ENCODE measurements around the gene ZCCHC7. TPM values are rescaled to one million over a fixed set of nuclear protein-coding genes. Genes with fewer than 3 reads are reported as not detected.
"Not testable (repeated sequence)": the region's sequence is repeated elsewhere in the genome, so short reads cannot be mapped to it uniquely, and the experiment has no call there.

Gene ZCCHC7
- total RNA-seq, 1 donor from 2014 or later: 34.2 TPM

DNA sequence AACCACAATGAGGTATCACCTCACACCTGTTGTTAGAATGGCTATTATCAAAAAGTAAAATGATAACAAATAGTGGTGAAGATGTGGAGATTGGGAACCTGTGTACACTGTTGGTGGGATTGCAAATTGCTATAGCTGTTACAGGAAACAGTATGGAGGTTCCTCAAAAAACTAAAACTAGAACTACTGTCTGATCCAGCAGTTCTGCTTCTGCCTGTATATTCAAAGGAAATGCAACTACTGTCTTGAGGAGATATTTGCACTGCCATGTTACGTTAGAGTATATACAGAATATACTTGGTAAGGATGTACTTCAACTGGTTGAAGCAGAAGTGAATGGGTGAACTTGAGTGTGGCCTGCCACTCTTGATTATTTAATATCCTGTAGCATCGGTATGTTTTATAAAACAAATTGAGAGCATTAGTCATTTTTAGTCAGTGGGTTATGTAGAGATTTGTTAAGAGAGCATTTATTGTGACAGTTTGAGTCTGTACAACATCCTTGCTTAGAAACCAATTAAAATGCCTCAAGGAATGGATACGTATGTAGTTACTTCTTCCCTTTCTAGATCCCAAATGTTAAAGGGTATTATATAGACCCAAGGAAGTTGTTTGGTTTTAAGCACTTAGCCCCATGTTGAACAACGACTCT, 37.5 kb downstream of the ZCCHC7 start:
- intact Hi-C loops (cut with DNase I): no loop called here
- ATAC-seq (no peak), DNase-seq (ENCODE audit: low spot score) (no peak)

DNA sequence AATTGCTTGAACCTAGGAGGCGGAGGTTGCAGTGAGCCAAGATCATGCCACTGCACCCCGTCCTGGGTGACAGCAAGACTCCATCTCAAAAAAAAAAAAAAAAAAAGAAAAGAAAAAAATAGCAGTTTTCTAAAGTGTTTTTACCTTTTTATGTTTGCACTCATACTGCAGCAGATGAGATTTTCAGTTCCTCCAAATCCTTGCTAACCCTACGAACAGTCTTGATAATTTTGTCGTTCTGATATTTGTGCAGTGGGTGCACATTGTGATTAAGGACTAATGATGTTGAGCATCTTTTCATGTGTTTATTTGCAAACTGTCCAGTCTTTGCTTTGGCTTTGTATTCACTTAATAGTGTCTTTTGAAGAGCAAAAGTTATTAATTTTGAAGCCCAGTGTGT, 42.9 kb downstream of the ZCCHC7 start:
- intact Hi-C loops (cut with DNase I): no loop called here
- ATAC-seq (no peak), DNase-seq (ENCODE audit: low spot score) (no peak)

DNA sequence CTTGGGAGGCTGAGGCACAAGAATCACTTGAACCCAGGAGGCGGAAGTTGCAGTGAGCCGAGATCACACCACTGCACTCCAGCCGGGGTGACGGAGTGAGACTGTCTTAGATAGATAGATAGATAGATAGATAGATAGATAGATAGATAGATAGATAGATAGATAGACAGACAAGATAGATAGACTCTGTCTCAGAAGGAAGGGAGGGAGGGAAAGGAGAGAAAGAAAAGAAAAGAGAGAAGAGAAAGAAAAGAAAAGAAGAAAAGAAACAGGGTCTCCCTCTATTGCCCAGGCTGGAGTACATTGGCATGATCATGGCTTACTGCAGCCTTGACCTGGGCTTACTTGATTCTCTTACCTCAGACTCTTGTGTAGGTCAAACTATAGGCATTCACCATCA, 44.0 kb downstream of the ZCCHC7 start:
- intact Hi-C loops (cut with DNase I); DNase-seq (ENCODE audit: low spot score): not testable (repeated sequence)

DNA sequence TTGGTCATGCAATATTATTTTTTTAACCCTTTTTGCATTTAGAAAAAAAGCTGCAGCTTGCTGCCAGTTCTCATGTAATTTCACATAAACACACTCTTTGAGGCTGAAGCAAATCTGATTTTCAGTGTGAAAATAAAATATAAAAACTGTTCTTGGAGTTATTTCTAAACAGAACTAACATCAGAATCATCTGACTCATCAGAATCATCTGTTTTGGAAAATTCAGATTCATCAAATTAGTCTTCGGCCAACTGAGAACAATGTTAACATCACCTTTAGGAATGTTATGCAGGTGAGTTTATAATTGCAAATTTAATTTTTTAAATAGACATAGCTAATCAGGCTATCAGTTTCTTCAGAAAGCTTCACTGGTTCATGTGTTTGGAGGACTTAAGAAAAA, 45.3 kb downstream of the ZCCHC7 start:
- ATAC-seq: no peak
- intact Hi-C loops (cut with DNase I): no loop called here
- no peak for DNase-seq (ENCODE audit: low spot score)

More for the DNA sequence above, 44.0 kb downstream of the ZCCHC7 start:
- ATAC-seq: not testable (repeated sequence)

DNA sequence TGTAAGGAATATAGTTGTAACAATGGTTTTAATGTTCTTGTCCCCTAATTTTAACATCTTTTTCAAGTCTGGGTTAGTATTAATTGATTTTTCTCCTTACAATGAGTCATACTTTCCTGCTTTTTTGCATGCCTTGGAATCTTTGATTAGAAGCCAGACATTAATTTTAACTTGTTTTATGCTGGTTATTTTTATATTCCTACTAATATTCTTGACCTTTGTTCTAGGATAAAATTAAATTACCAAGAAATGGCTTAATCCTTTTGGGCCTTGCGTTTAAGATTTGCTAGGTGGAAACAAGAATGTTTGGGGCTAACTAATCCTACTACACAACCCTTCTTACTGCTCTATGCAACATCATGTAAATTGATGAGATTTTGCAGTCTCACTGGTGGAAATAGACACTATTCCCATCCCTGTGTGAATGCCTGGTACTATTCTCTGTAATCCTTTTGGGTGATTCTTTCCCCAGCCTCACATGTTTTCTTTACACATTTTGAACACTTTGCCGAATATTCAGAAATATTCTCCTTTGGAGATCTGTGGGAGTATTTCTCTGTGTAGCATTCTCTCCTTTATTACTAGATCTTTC, 47.2 kb downstream of the ZCCHC7 start:
- ATAC-seq: no peak
- DNase-seq (ENCODE audit: low spot score): no peak
- intact Hi-C loops (cut with DNase I): no loop called here

DNA sequence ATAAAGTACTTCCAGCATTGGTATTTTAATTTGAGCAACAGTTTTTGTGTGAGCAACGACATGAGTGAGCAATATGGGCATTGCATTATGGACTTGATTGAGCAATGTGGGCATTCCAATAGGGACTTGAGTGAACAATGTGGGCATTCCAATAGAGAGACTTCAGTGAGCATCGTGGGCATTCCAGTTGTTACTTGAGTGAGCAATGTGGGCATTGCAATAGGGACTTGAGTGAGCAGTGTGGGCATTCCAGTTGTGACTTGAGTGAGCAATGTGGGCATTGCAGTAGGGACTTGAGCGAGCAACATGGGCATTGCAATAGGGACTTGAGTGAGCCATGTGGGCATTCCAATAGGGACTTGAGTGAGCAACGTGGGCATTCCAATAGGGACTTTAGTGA, 52.2 kb downstream of the ZCCHC7 start:
- DNase-seq (ENCODE audit: low spot score) (no peak), ATAC-seq (no peak)
- intact Hi-C loops (cut with DNase I): no loop called here

DNA sequence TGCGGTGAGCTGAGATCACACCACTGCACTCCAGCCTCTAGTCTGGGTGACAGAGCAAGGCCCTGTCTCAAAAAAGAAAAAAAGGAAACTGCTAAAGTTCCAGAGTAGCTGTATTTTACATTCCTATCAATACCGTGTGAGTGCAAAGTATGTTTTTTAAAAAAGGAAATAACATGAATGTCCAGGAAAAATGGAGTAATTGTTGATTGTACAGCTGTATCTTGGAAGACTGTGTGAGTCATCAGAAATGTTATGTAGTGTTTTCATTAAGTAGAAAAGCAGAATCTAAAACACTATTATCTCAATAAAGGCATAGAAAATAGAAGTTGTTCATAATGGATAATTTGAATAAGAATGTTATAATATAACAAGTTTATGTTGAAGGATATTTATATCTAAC, 53.9 kb downstream of the ZCCHC7 start:
- DNase-seq (ENCODE audit: low spot score): no peak
- no peak for ATAC-seq
- intact Hi-C loops (cut with DNase I): no loop called here

DNA sequence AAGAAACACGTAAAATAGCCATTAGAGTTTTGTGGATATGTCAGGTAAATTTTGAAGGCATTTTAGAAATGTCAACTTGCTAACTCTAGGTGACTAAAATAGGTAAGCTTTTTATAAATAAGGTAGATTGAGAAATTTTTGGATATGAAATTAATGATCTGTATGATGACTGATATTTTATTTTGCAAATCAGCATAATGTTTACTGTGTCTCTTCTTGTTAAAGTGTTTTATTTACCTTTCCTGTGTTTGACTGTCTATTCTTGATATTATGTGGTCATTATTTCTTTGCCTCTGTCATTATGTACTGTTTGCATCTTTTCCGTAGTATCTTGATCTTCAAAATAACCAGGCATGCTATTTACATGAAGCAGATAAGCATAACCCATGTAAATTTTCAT, 58.4 kb downstream of the ZCCHC7 start:
- intact Hi-C loops (cut with DNase I): no loop called here
- ATAC-seq (no peak), DNase-seq (ENCODE audit: low spot score) (no peak)

DNA sequence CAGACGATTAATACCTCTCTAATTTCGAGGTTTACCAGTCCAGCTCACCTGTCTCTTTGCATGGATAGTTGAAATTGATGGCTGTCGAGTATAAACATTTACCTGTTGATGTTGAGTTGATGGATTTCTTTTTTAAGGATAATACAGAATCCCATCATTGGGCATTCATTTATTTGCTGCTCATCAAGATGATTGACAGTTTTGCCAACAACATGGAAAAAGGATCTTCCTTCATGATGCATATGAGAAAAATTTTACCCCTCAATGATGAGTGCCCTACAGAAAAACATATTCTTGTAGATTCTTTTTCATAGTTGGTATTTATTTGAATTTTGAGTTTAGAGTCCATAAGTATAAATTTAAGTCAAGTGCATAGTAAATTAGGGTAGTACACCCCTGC, 59.2 kb downstream of the ZCCHC7 start:
- DNase-seq (ENCODE audit: low spot score) (no peak), ATAC-seq (no peak)
- intact Hi-C loops (cut with DNase I): no loop called here

DNA sequence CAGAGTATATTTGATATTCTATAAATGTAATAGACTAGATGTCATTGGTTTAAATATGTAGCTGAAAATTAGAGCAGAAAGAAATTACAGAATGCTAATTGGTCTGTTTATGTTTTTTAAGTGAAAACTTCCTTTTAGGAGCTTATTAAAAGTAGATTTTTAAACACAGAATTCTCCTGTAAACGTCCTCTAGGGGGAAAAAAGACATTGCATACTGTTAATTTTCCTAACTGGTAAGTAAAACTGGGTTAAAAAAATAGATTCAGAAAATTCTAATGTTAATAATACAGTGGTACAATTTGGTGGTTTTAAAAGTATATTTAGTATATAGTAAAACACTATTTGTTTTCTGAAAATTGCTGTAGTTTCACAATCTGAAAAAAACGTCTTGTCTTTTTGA, 59.8 kb downstream of the ZCCHC7 start:
- intact Hi-C loops (cut with DNase I): no loop called here
- ATAC-seq (no peak), DNase-seq (ENCODE audit: low spot score) (no peak)

DNA sequence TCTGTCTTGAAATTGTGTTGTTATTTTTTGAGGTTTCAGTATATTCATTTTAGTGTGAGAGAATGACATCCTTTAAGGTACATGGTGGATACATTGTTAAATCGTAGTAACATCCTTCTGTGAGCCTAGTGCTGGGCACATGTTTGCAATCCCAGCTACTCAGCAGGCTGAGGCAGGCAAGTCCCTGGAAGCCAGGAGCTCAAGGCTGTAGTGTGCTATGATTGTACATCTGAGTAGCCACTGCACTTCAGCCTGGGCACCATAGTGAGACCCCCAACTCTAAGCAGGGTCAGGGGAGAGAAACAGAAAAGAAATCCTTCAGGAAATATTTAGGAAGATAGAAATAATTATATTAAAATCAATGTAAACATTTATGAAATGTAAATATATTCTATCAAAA, 62.3 kb downstream of the ZCCHC7 start:
- no peak for ATAC-seq

DNA sequence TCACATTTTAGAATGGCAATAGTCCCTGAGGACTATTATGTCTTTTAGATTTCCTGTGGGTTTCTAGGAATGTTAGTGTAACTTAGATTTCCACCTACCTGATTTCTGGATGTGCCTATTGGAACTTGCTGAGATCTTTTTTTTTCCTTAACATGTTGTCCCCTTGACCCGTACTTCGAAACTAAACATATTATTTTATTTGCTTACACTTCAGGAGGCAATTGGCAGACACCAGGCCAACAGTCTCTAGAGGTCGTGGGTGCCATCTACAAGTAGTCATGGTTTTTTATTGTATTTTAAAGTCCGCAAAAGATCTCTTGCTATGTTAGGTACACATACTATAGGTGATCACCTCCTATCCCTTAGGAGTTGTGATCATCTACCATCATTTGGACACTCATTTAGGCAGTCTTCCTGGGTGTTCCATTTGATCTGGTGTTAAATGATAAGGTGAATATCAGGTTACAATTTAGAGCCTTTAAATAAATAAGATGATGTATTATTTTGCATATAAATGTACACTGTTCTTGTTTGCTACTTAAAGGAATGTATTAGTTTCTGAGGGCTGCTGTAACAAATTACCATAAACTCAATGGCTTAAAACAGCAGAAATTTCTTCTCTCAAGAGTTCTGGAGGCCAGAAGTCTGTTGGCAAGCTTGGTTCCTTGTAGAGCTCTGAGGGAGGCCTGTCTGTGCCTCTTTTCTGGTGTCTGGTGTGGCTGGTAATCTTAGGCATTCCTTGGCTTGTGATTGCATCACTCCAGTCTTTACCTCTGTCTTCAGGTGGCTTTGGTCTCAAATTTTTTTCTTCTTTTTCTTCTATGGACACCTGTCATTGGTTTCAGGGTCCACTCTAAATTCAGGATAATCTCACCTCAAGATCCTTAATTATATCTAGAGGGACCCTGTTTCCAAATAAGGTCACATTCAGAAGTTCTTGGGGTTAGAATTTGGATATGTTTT, 64.8 kb downstream of the ZCCHC7 start:
- DNase-seq (ENCODE audit: low spot score): no peak
- ATAC-seq: no peak
- intact Hi-C loops (cut with DNase I): no loop called here

More for the DNA sequence above, 62.3 kb downstream of the ZCCHC7 start:
- intact Hi-C loops (cut with DNase I): no loop called here
- DNase-seq (ENCODE audit: low spot score): no peak

DNA sequence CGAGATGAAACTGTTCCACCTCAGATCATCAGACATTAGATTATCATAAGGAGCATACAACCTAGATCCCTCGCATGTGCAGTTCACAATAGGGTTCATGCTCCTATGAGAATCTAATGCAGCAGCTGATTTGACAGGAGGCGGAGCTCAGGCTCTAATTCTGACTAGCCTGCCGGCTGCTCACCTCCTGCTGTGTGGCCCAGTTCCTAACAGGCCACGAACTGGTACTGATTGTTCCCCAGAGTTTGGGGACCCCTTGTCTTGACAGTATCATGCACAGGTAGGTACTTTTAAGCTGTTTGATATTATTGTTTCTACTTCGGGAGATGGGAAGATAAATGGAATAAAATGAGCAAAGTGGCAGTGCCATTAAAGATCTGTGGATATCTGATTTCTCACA, 66.9 kb downstream of the ZCCHC7 start:
- ATAC-seq: no peak
- DNase-seq (ENCODE audit: low spot score): no peak
- intact Hi-C loops (cut with DNase I): no loop called here

DNA sequence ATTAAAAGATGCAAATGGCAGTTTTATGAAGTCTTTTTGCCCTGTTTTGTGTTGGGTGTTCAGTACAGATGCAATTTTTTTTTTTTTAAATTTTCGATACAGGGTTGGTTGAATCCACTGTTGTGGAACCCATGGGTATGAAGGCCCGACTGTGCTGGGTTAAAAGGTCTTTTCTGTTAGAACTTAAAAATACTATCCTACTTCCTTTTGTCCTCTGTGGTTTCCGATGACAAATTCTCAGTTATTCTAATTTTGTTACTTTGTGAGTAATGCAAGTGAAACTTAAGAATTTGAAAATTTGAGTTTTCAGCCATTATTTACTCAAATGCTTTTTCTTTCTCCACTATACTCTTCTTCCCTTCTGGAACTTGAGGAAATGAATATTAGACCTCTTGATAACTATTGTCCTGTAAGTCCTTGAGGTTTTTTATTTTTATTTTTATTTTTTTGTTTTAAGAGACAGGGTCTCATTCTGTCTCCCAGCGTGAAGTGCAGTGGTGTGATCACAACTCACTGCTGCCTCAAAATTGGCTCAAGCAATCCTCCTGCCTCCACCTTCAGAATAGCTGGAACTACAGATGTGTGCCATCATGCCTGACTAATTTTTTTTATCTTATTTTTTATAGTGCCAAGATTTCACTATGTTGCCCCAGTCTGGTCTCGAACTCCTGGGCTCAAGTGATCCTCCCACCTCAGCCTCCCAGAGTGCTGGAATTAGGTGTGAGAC, 67.5 kb downstream of the ZCCHC7 start:
- ATAC-seq: no peak
- intact Hi-C loops (cut with DNase I): no loop called here
- no peak for DNase-seq (ENCODE audit: low spot score)

DNA sequence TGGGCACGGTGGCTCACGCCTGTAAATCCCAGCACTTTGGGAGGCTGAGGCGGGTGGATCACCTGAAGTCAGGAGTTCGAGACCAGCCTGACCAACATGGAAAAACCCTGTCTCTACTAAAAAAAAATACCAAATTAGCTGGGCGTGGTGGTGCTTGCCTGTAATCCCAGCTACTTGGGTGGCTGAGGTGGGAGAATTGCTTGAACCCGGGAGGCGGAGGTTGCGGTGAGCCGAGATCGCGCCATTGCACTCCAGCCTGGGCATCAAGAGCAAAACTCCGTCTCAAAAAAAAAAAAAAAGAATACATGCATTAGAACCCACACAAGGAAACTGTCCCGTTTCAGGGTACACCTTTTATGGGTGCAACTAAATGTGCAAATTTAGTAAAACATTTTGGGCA, 70.4 kb downstream of the ZCCHC7 start:
- intact Hi-C loops (cut with DNase I); ATAC-seq; DNase-seq (ENCODE audit: low spot score): not testable (repeated sequence)

DNA sequence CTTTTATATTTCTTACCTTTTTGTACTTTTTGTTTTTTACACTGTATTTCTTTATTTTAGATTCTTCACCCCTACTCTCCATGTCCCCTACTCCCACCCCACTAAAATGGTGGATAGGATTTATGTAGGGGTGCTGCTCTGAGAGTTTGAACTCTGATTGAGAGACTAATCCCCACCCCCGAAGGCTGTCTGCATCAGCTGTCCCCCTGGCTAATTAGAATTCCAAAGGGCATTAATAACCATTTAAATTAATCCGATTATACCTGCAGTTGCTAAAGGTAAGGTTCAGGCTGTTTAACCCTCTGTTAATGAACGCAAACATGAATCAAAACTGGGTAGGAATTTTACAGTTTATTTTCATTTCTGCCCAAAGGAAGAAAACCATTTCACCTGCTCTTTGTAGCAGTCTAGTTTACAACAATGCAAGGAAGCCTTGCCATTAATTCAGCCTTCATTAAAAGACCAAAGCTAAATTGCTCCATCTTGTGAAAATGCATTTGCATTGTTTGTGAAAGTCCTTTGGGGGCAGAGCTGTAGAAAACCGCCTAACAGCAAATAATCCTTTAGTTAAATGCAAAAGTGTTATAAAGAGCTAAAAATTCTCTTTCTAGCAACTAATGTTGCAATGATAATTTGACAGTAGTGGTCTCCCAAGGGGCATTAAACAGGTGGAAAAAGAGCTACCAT, 71.2 kb downstream of the ZCCHC7 start:
- ATAC-seq: no peak
- intact Hi-C loops (cut with DNase I): no loop called here
- no peak for DNase-seq (ENCODE audit: low spot score)

DNA sequence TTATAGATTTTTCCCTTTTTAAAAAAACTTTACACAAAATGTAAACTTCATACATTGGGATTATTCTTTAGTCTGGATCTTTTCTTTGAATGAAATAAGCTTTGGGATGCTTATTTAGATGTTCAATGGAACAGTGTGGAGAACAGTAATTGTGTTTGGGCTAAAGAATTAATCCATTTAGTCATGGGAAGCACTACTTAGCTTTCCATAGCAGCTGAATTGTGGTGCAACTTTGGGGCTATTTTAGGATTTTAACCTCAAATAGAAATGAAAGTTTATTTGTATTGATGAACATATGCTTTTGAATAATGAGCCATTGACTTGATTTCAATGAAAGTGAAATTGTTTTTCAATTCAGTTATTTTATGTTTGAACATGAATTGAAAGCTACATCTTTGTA, 72.4 kb downstream of the ZCCHC7 start:
- intact Hi-C loops (cut with DNase I): no loop called here
- ATAC-seq (no peak), DNase-seq (ENCODE audit: low spot score) (no peak)

DNA sequence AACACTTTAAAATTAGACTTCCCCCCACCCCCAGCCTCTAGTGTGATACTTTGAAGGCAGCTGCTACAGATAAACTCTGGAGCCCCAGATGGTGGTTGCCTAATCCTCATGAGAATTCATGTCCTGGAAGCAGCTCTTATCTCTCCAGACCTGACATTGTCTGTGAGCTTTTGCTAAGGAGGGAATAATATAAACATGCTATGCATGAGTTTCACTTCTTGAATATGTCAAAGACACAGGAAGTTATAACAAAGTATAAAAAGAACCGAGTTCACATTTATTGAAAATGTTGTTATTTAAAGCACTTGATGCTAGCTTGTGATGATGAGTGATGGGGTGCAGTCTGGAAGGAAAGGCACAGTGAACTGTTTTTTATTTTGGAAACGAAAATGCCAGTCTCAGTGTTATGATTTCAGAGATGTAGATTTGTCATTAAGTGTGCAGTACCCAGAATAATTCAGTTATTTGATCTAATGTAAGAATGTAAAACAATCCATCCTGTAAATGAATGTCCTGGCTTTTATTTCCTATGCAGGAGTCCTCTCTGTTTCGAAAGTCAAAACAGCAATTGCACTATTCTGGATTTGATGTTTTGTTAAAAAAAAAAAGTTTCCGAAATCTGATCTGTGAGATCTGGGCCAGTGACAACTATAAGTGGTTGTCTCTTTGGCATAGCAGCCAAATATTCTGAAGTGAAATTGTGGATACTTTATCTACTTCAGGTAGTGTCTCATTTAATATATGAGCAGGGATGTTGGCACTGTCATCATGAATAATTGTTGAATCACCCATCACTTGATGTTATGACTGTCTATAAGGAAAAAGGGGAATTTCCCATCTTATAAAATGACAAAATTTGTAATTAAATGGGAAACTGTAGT, 77.0 kb downstream of the ZCCHC7 start:
- intact Hi-C loops (cut with DNase I): no loop called here
- ATAC-seq (no peak), DNase-seq (ENCODE audit: low spot score) (no peak)

Measured in sciatic nerve (tissue), 2 donors.